NCI-H1694 (cell line): ENCODE results near the gene TMCO4.
"Not testable (repeated sequence)": the region's sequence is repeated elsewhere in the genome, so short reads cannot be mapped to it uniquely, and the experiment has no call there.

ENCODE experiments used
- DNase-seq: peaks from one replicate; lab custom pipeline; 2025; lab: John Stamatoyannopoulos, UW

TMCO4 gene

GRCh38 chr1:19812875-19813642 lies 13.3 kb upstream of the TMCO4 start:
- no peak for DNase-seq

GRCh38 chr1:19811206-19811851 lies 11.6 kb upstream of the TMCO4 start:
- DNase-seq: no peak

- peak; percentile 75 for DNase-seq
These were observed 9.5 kb upstream of the TMCO4 start for GRCh38 chr1:19809044-19809750.

GRCh38 chr1:19808351-19808750 lies 8.6 kb upstream of the TMCO4 start:
- no peak for DNase-seq

- no peak for DNase-seq
These were observed 5.1 kb upstream of the TMCO4 start for GRCh38 chr1:19804831-19805251.

- no peak for DNase-seq
These were observed 2.6 kb upstream of the TMCO4 start for GRCh38 chr1:19802269-19802668.

GRCh38 chr1:19800076-19800804 lies 524 bp upstream of the TMCO4 start:
- DNase-seq: no peak

- no peak for DNase-seq
These were observed 1.1 kb downstream of the TMCO4 start for GRCh38 chr1:19798486-19799229.

- DNase-seq: no peak
These were observed 1.9 kb downstream of the TMCO4 start for GRCh38 chr1:19797827-19798226.

GRCh38 chr1:19794583-19794982 lies 5.1 kb downstream of the TMCO4 start:
- no peak for DNase-seq

GRCh38 chr1:19793360-19794046 lies 6.2 kb downstream of the TMCO4 start:
- no peak for DNase-seq

- no peak for DNase-seq
These were observed 7.3 kb downstream of the TMCO4 start for GRCh38 chr1:19792237-19793002.

GRCh38 chr1:19790061-19790975 lies 9.4 kb downstream of the TMCO4 start:
- not testable (repeated sequence) for DNase-seq

GRCh38 chr1:19786988-19787423 lies 12.7 kb downstream of the TMCO4 start:
- DNase-seq: no peak

GRCh38 chr1:19785660-19786059 lies 14.1 kb downstream of the TMCO4 start:
- DNase-seq: no peak

GRCh38 chr1:19780267-19780877 lies 19.3 kb downstream of the TMCO4 start:
- no peak for DNase-seq

- no peak for DNase-seq
These were observed 22.8 kb downstream of the TMCO4 start for GRCh38 chr1:19776933-19777332.

GRCh38 chr1:19776287-19776686 lies 23.4 kb downstream of the TMCO4 start:
- DNase-seq: no peak

GRCh38 chr1:19775831-19776230 lies 23.9 kb downstream of the TMCO4 start:
- no peak for DNase-seq
